Colonic mucosa (tissue), 4 donors: ENCODE results near the gene ASRGL1. TPM values are rescaled to one million over a fixed set of nuclear protein-coding genes. Genes with fewer than 3 reads are reported as not detected.

Experiments
- DNase-seq: peaks from one replicate; pipeline ENCODE4 v3.0.0-alpha.2; 2020
- H3K27ac ChIP-seq: fragments of 200-600 bp; one replicate; pipeline ENCODE4 v1.8.0; 2021
- H3K27me3 ChIP-seq: fragments of 200-600 bp; one replicate; pipeline ENCODE4 v1.8.0; 2021
- H3K36me3 ChIP-seq: fragments of 200-600 bp; one replicate; pipeline ENCODE4 v1.8.0; 2021
- H3K4me1 ChIP-seq: fragments of 200-600 bp; one replicate; pipeline ENCODE4 v1.8.0; 2021; ENCODE audit warnings: mild to moderate bottlenecking
- H3K4me3 ChIP-seq: fragments of 200-600 bp; one replicate; pipeline ENCODE4 v1.8.0; 2021
- H3K9ac ChIP-seq, 2 donors: one replicate each; pipeline ENCODE4 v1.7.0; 2013; ENCODE audit warnings: control low read depth in 2 of 2, low read depth in 2 of 2, low read length in 2 of 2
- H3K9me3 ChIP-seq: fragments of 200-600 bp; one replicate; pipeline ENCODE4 v1.8.0; 2021
- intact Hi-C: fragments of 100-400 bp; cut with DNase I; formaldehyde crosslinking; loops from one replicate; pipeline ENCODE4 v1.14.1; 2022
- total RNA-seq, 2 donors: library from RNA; stranded (reverse); fragmentation: NEBNext Ultra II Directional in 1 of 2; extraction: Animal tissue kit (Norgen Biotek cat#: 25700) in 1 of 2; gene quantifications; one replicate each; pipeline ENCODE4 v1.2.1, GENCODE V29; 2021
- TF ChIP-seq, protein P1 (sequence below): fragments of 200-600 bp; IDR thresholded peaks from one replicate; pipeline ENCODE4 v1.8.0; 2022; ENCODE audit warnings: antibody characterized with exemption, mild to moderate bottlenecking
- donor health status: healthy.
- donor health status: DM: no; HTN: no; CAD: no.
- donor health status: DM: no; HTN: no; CAD: no.

The ASRGL1 gene
- total RNA-seq, 2 donors from 2014 or later: 32.5 to 71.7 TPM

- intact Hi-C loops: loop anchor here (10.0 kb wide), 1 partner anchor 296 kb away; no protein-coding TSS in a partner anchor
- peak; percentile 34 for DNase-seq
- no peaks in the 10 kb centered on the region for H3K36me3 ChIP-seq
- no peak overlapping the region for H3K4me3 ChIP-seq
- H3K4me1 ChIP-seq: peaks cover 2% of the 10 kb centered on the region
- H3K9ac ChIP-seq: no peak overlapping the region
- peak overlapping the region; percentile 25 for H3K27ac ChIP-seq
- H3K9me3 ChIP-seq: no peaks in the 10 kb centered on the region
- TF ChIP-seq, protein P1, sequence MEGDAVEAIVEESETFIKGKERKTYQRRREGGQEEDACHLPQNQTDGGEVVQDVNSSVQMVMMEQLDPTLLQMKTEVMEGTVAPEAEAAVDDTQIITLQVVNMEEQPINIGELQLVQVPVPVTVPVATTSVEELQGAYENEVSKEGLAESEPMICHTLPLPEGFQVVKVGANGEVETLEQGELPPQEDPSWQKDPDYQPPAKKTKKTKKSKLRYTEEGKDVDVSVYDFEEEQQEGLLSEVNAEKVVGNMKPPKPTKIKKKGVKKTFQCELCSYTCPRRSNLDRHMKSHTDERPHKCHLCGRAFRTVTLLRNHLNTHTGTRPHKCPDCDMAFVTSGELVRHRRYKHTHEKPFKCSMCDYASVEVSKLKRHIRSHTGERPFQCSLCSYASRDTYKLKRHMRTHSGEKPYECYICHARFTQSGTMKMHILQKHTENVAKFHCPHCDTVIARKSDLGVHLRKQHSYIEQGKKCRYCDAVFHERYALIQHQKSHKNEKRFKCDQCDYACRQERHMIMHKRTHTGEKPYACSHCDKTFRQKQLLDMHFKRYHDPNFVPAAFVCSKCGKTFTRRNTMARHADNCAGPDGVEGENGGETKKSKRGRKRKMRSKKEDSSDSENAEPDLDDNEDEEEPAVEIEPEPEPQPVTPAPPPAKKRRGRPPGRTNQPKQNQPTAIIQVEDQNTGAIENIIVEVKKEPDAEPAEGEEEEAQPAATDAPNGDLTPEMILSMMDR: no peak
- no peaks in the 10 kb centered on the region for H3K27me3 ChIP-seq
Observed at GRCh38 chr11:62398011-62398994, 61.1 kb downstream of the ASRGL1 start.

- Histone ChIP-seq H3K4me1 (peaks cover 2% of the 10 kb centered on the region), H3K4me3 (no peak overlapping the region), H3K27me3 (no peaks in the 10 kb centered on the region), H3K36me3 (no peaks in the 10 kb centered on the region), H3K27ac (peak overlapping the region; percentile 25), H3K9me3 (no peaks in the 10 kb centered on the region), H3K9ac (no peak overlapping the region)
- DNase-seq: no peak
- intact Hi-C loops: loop anchor here (10.0 kb wide), 1 partner anchor 295 kb away; no protein-coding TSS in a partner anchor
- TF ChIP-seq, protein P1: no peak
Observed at GRCh38 chr11:62399172-62399877, 62.1 kb downstream of the ASRGL1 start.

- Histone ChIP-seq H3K27ac (no peak overlapping the region), H3K9ac (no peak overlapping the region), H3K27me3 (no peaks in the 10 kb centered on the region), H3K4me1 (no peaks in the 10 kb centered on the region), H3K36me3 (no peaks in the 10 kb centered on the region), H3K9me3 (no peaks in the 10 kb centered on the region), H3K4me3 (no peak overlapping the region)
- intact Hi-C loops: loop anchor here (5.0 to 10.0 kb wide), 2 partner anchors 157 to 295 kb away; no protein-coding TSS in a partner anchor
- TF ChIP-seq, protein P1: no peak
- DNase-seq: no peak
Observed at GRCh38 chr11:62399878-62400266, 62.6 kb downstream of the ASRGL1 start.

DNA sequence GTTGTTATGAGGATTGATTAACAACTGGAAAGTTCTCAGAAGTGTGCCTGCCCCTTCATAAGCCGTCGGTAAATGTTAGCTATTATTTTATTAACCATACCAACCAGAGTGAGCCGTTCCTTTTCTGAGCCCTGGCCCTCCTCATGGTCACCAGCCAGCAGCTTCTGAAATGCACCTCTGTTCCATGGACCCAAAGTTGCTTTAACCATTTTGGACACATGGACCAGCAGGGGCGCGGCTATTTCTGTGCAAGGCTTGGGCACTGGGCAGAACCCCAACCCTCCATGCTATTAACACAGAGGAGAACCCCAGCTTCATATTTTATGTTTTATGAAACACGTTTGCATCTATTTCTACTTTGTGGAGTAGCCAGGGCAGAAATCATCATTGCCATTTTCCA lies 63.0 kb downstream of the ASRGL1 start:
- Histone ChIP-seq H3K9ac (no peak overlapping the region), H3K27me3 (no peaks in the 10 kb centered on the region), H3K4me1 (no peaks in the 10 kb centered on the region), H3K36me3 (no peaks in the 10 kb centered on the region), H3K9me3 (no peaks in the 10 kb centered on the region), H3K27ac (no peak overlapping the region), H3K4me3 (no peak overlapping the region)
- no peak for DNase-seq
- TF ChIP-seq, protein P1: no peak
- intact Hi-C loops: loop anchor here (5.0 kb wide), 1 partner anchor 157 kb away; no protein-coding TSS in a partner anchor

GRCh38 chr11:62400760-62401159 lies 63.5 kb downstream of the ASRGL1 start:
- H3K27me3 ChIP-seq: no peaks in the 10 kb centered on the region
- H3K36me3 ChIP-seq: no peaks in the 10 kb centered on the region
- no peak overlapping the region for H3K4me3 ChIP-seq
- H3K27ac ChIP-seq: peak overlapping the region; percentile 47
- DNase-seq: peak; percentile 70
- no peak overlapping the region for H3K9ac ChIP-seq
- intact Hi-C loops: loop anchor here (5.0 kb wide), 1 partner anchor 157 kb away; no protein-coding TSS in a partner anchor
- TF ChIP-seq, protein P1: no peak
- H3K9me3 ChIP-seq: no peaks in the 10 kb centered on the region
- H3K4me1 ChIP-seq: no peaks in the 10 kb centered on the region
